GM18870 (cell line): ENCODE results near the gene CAMTA1.

Experiments used
- ATAC-seq: cut with Tn5 transposase; IDR thresholded peaks from one replicate; pipeline ENCODE4 v1.9.1; 2021; ENCODE audit warnings: moderate library complexity; ENCODE audit not compliant: unreplicated experiment

The CAMTA1 gene

GRCh38 chr1:7095343-7095964 is 310.2 kb downstream of the CAMTA1 start:
- no peak for ATAC-seq

DNA sequence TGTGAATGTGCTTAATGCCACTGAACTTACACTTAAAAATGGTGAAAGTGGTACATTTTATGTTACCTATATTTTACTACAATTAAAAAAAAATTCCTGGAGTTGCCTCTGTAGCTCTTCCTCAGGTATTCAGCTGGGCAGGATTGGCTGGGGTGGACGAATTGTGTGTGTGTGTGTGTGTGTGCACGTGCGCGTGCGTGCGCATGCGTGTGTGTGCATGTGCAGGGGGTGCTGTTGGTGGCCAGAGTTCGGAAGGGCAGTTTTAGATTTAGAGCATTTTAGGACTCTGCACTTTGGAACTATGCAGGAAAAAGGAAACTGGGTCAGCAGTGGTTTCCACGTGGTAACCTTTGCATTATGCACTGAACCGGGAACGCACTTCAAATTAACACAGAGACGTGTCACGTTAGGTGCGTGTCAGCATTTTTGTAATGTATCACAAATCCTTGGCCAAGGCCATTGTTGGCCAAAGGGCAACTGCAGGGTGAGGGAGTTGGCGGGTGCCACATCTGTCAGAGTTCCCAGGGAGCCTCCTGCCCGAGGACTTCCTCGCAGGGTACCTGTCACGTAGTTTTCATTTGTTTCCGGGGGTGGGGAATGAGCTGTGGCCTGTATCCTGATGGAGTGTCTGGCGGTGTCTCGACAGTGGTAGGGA is 312.8 kb downstream of the CAMTA1 start:
- ATAC-seq = no peak

DNA sequence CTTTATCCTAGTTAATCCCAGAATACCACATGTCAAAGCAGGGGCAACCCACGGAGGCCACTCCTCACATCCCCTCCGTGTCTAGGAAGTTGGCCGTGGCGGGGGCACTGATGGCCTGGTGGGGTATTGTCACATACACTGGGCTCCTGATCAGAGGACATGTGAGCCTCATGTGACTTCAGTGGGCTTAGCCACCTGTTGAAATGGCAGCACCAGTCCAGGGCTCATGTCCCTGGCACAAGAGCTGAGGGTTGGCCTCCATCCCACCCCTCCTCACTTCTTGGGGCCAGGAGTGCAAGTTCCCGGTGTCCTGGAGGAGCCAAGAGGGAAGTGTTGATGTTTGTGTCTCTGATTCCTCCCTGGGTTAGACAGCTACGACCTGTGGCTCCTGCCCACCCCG is 313.4 kb downstream of the CAMTA1 start:
- ATAC-seq = no peak

DNA sequence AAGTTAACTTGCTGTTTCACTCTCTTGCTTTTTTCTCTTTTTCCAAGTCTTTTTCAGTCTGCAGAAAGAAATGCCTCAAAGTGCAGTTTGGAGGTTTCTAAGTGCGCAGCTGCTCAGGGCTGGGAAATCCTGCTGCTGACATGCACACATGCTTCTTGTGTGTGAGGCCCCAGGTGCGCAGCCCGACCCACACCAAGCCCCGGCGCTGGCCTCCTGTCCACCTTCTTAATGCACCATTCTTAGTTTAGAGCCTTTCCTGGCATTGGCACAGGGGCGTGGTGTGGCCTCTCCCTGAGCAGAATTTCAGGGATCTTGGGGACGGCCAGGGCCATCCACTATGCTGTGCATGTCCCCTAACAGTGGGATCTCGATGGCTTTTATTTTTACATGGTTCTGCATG is 315.2 kb downstream of the CAMTA1 start:
- no peak for ATAC-seq

- no peak for ATAC-seq
Measured at GRCh38 chr1:7101187-7101586, 315.9 kb downstream of the CAMTA1 start.

GRCh38 chr1:7103361-7103782 is 318.1 kb downstream of the CAMTA1 start:
- ATAC-seq = no peak

DNA sequence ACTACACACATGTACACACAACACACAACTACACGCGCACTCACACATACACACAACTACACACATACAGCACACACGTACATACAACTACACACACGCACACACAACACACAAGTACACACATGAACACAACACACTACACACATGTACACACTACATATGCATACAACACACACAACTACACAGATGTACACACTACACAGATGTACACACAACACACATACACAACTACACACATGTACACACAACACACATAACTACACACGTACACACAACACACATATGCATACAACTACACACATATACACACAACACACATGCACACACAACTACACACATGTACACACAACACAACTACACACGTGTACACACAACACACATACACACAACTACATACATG is 318.6 kb downstream of the CAMTA1 start:
- no peak for ATAC-seq

GRCh38 chr1:7104339-7104738 is 319.1 kb downstream of the CAMTA1 start:
- ATAC-seq = no peak

- ATAC-seq = no peak
Measured at GRCh38 chr1:7105269-7105668, 320.0 kb downstream of the CAMTA1 start.

GRCh38 chr1:7106442-7107108 is 321.3 kb downstream of the CAMTA1 start:
- no peak for ATAC-seq

DNA sequence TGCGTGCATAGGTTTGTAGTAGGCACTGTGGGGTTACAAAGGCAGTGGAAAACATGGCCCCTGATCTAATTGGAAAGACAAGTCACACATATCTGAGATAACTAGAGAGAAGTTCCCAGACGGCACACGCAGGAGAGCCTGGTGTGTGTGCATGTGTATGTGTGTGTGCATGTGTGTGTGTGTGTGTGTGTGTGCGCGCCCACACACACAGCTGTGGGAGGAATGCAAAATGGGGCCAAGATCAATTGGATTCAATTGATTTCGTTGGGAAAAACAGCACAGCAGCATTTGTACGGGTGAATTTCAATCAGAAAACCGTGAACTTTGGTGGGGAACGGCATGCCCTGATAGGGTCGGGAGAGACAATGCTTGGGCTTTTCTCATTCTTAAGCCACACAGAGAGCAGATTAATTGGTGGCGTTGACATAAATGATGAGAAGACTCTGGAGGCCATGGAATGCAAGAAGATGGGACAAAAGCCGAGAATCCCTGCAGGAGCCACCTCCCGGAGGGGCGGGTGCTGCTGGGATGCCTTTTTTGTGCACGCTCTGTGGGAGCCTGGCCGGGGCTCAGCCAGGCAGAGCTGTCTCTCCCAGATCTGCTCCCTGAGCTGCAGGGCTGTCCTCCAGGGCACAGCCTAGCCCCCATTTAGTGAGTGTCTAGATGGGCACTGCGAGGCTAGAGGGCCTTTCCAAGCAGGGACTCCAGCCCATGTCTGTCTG is 322.0 kb downstream of the CAMTA1 start:
- ATAC-seq = no peak

DNA sequence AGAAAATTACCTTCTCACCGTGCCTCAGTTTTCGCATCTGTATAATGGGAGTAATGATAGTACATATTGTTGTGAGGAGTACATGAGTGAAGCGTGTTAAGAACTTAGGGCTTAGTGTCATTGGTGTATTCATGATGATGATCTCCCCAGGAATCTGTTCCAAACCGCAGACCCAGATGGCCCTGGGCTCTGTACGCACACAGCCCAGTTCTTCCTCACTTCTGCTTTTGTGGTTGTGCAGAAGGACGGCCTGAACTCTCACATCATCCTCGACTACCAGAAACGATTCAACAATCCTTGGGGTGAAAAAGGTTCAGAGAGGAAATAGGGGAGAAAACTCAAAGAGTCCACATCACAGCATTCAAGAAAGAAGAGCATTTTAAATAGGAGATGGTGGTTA is 323.0 kb downstream of the CAMTA1 start:
- ATAC-seq = no peak

GRCh38 chr1:7109901-7110300 is 324.6 kb downstream of the CAMTA1 start:
- no peak for ATAC-seq

- ATAC-seq = no peak
Measured at GRCh38 chr1:7110321-7110720, 325.1 kb downstream of the CAMTA1 start.

DNA sequence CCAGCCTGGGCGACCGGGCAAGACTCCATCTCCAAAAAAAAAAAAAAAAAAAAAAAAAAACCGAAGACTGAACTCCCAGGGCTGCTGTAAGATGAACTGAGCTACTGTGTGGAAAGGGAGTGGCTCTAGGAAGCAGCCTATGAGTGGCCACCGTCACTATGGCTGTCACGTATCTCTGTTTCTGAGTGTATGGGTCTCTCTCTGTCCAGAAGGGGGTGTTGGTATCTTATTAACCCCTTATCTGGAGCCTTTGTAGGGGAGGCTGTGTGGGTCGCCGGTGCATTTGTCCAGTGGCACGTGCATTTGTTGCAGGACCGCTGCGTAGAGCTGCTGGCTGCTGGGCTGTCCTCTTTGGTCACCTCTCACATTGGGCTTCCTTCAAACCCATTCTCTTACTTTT is 326.6 kb downstream of the CAMTA1 start:
- no peak for ATAC-seq

DNA sequence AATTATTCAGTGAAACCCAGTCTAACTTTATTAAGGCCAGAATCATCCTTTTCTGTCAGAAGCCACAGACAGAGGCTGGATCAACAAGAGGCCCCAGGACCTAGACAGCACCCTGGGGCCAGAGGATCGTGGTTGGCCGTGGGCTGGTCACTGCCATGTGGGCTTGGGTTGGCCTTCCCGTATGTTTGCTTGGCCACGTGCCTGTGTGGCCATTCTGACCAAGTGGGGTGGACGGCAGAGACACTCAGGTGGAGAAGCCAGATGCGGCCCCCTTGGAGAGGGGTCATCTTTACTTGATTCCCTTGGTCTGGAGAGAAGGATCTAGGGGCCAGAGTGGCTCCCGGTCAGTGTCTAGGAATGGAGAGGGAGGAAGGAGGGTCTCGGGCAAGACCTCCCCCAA is 327.9 kb downstream of the CAMTA1 start:
- ATAC-seq = no peak

- no peak for ATAC-seq
Measured at GRCh38 chr1:7113822-7114221, 328.6 kb downstream of the CAMTA1 start.

DNA sequence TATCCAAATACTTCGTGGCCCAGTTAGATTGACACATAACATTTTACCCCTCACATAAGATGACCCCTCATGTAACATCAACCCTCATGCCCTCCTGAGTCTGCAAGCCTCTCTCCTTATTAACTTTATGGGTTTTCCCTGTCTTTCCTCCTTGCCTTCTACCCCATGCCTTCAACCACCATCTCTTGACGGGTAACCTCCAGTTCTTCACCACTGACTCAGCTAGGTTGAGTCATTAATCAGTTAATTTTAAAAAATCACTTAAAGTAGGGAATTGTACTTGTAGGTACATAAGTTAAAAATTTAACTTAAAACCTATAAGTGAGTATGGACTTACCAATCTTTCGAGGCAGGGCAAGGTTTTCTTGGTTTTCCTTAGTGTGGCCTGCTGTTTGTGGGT is 330.7 kb downstream of the CAMTA1 start:
- ATAC-seq = no peak

DNA sequence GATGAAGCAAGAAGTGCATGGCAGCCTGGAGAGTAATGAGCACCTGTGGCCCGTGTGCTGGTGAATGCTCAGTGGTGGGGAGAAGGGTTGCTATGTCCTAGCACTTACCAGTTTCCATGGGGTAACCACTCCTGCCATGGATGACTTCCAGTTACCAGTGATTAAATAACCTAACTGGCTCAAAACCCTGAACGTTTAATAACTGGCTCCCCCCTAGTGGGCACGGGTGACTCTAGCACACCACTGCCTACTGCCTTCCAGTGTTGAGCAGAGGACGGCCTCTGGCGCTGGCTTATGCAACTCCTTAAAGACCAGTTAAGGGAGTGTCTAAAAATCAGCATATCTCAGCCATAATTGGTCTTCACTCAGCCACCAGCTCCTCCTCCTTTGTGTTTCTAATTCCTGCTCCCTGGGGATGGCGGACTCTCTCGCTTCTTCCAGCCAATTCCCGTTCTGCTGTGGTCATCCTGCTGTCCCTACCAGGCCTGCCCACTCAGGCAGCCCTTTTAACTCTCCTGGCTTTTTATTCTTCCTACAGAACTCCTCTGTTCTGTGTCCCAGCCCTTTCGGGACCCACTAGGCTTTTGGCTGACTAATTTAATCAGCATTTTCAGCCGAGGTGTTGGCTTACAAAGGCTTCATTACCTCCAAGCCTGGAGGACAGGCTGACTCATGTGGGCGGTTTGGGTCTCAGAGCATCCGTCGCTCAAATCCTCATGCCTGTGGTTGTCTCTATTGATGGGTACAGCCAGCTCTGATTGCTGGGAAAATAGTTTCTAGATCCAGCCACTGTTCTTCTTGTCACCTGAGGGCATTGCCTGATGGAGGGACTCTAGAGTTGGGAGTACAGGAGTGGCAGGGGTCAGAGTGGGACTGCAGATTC is 332.4 kb downstream of the CAMTA1 start:
- ATAC-seq = no peak

DNA sequence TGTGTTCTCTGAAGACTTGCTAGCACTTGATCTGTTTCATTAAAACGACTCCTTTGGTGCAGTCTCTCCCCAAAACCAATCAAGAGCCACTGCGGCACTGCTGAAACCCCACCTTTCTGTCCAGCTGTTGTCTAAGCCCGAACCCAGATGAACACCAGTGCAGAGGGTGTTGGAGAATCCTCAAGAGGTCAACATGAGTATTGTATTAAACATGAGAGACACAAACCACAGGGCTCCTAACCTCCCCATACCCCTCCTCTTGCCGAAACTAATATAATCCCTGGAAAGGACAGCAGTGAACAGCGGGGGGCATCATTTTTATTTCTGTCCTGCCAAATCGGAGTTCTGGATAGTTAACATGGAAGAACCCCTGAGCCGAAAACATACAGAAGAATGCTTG is 333.9 kb downstream of the CAMTA1 start:
- ATAC-seq = no peak
